Prostate gland (tissue), 2 donors: Measurements from ENCODE around the gene RNF26.

Experiments used
- POLR2A ChIP-seq: fragments of 450-650 bp; IDR thresholded peaks from one replicate; pipeline ENCODE4 v1.6.1; 2016; ENCODE audit warnings: antibody characterized with exemption, mild to moderate bottlenecking
- TF ChIP-seq, protein P1 (sequence below), 4 experiments: fragments of 200-600 bp in 2 of 4; fragments of 450-650 bp in 2 of 4; sonication (generic) in 2 of 4; IDR thresholded peaks; 1 replicate in 3 of 4; 2 replicates in 1 of 4; pipeline ENCODE4 v1.5.1; 2016 to 2019; ENCODE audit warnings: antibody characterized with exemption in 4 of 4, mild to moderate bottlenecking in 2 of 4, moderate library complexity in 2 of 4

DNA sequence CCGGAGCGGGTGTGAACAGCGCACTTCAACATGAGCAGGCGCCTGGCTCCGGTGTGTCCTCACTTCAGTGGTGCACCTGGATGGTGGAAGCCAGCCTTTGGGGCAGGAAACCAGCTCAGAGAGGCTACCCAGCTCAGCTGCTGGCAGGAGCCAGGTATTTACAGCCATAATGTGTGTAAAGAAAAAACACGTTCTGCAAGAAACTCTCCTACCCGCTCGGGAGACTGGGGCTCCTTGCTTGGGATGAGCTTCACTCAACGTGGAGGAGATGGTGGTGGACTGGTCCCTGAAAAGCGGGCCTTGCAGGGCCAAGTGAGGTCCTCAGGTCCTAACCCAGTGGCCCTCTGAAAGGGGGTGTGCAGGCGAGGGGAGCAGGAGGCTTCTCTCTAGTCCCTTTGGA is 24.9 kb upstream of the RNF26 start:
- TF ChIP-seq, protein P1, sequence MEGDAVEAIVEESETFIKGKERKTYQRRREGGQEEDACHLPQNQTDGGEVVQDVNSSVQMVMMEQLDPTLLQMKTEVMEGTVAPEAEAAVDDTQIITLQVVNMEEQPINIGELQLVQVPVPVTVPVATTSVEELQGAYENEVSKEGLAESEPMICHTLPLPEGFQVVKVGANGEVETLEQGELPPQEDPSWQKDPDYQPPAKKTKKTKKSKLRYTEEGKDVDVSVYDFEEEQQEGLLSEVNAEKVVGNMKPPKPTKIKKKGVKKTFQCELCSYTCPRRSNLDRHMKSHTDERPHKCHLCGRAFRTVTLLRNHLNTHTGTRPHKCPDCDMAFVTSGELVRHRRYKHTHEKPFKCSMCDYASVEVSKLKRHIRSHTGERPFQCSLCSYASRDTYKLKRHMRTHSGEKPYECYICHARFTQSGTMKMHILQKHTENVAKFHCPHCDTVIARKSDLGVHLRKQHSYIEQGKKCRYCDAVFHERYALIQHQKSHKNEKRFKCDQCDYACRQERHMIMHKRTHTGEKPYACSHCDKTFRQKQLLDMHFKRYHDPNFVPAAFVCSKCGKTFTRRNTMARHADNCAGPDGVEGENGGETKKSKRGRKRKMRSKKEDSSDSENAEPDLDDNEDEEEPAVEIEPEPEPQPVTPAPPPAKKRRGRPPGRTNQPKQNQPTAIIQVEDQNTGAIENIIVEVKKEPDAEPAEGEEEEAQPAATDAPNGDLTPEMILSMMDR (IDR thresholded peaks at IDR 0.05), result no peak
- no peak for TF ChIP-seq POLR2A
